Astrocyte of the spinal cord (primary cell): ENCODE measurements around the gene COQ8A.

Experiments used
- DNase-seq: peaks from one replicate; pipeline ENCODE4 v3.0.0; 2011; ENCODE audit warnings: low read depth, low spot score
- H3K4me3 ChIP-seq: 2 replicates; pipeline ENCODE4 v1.5.1; 2011; ENCODE audit warnings: low read depth, mild to moderate bottlenecking, low read length, moderate library complexity
- CTCF ChIP-seq: IDR thresholded peaks from 2 replicates; pipeline ENCODE4 v1.5.1; 2012; ENCODE audit warnings: low read depth, mild to moderate bottlenecking, low read length, inconsistent platforms
- in situ Hi-C: cut with HindIII; loops from 2 replicates; pipeline ENCODE4 v1.10.0; 2017; ENCODE audit warnings: low sequenced_read_pairs

Gene COQ8A

GRCh38 chr1:226960256-226960655 is 20.2 kb downstream of the COQ8A start:
- no peak for DNase-seq
- H3K4me3 ChIP-seq, result no peak overlapping the region
- no peak for TF ChIP-seq CTCF
- in situ Hi-C loops, result no loop called here

- in situ Hi-C loops, result no loop called here
These were observed 21.1 kb downstream of the COQ8A start for GRCh38 chr1:226960944-226961765.

GRCh38 chr1:226962421-226963391 is 22.6 kb downstream of the COQ8A start:
- no peak for TF ChIP-seq CTCF
- no peak for DNase-seq
- in situ Hi-C loops, result no loop called here
- no peak overlapping the region for H3K4me3 ChIP-seq

More at GRCh38 chr1:226960944-226961765, 21.1 kb downstream of the COQ8A start:
- no peak for TF ChIP-seq CTCF
- no peak overlapping the region for H3K4me3 ChIP-seq
- DNase-seq, result no peak

- DNase-seq, result no peak
- no peak for TF ChIP-seq CTCF
- no peak overlapping the region for H3K4me3 ChIP-seq
- in situ Hi-C loops, result no loop called here
These were observed 24.0 kb downstream of the COQ8A start for GRCh38 chr1:226964068-226964425.

GRCh38 chr1:226964611-226965486 is 24.8 kb downstream of the COQ8A start:
- no peak overlapping the region for H3K4me3 ChIP-seq
- no peak for DNase-seq
- TF ChIP-seq CTCF, result no peak
- in situ Hi-C loops, result no loop called here
